Measurements from ENCODE around the gene UBQLN1.

Gene UBQLN1

DNA sequence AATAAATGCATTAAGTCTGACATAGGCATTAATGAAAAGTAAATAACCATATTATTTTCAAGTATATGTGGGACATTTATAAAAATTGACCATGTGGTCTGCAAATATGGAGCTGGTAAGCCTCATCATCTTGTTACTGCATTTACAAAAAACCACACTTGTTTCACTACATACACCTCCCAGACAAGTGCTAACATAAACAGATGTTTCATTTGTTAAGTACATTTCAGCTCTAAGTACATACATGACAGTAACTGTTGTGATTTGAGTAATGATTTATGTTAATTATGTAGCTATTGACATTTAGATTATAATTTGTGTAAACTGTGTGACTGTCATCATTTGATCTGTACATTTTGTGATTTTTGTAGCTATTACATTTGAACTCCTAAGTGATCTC, 70.9 kb downstream of the UBQLN1 start:
- no peak overlapping the region for H3K4me3 ChIP-seq (ENCODE audit: low read depth, low read length)
- TF ChIP-seq, protein P1, sequence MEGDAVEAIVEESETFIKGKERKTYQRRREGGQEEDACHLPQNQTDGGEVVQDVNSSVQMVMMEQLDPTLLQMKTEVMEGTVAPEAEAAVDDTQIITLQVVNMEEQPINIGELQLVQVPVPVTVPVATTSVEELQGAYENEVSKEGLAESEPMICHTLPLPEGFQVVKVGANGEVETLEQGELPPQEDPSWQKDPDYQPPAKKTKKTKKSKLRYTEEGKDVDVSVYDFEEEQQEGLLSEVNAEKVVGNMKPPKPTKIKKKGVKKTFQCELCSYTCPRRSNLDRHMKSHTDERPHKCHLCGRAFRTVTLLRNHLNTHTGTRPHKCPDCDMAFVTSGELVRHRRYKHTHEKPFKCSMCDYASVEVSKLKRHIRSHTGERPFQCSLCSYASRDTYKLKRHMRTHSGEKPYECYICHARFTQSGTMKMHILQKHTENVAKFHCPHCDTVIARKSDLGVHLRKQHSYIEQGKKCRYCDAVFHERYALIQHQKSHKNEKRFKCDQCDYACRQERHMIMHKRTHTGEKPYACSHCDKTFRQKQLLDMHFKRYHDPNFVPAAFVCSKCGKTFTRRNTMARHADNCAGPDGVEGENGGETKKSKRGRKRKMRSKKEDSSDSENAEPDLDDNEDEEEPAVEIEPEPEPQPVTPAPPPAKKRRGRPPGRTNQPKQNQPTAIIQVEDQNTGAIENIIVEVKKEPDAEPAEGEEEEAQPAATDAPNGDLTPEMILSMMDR (IDR thresholded peaks at IDR 0.05; ENCODE audit: borderline replicate concordance, insufficient read depth, low read depth, low read length): no peak

DNA sequence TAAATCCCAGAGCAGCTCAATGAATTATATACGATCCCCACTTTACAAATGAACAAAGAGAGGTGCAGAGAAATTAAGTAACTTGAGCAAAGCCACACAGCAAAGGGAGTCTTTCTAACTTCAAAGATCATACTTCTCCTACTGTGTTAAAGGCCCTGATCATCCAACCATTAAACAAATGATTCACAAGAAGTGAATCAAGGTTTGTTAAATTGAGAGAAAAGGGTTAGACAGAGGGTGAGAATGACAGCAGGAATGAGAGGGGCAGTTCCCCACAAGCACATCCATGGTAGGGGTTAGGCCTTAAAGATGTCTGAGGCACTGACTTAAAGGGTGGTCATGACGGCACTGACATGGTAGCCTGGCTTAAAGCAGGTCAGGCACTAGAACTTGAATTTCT, 74.1 kb downstream of the UBQLN1 start:
- TF ChIP-seq, protein P1 (IDR thresholded peaks at IDR 0.05; ENCODE audit: borderline replicate concordance, insufficient read depth, low read depth, low read length): no peak
- no peak overlapping the region for H3K4me3 ChIP-seq (ENCODE audit: low read depth, low read length)

DNA sequence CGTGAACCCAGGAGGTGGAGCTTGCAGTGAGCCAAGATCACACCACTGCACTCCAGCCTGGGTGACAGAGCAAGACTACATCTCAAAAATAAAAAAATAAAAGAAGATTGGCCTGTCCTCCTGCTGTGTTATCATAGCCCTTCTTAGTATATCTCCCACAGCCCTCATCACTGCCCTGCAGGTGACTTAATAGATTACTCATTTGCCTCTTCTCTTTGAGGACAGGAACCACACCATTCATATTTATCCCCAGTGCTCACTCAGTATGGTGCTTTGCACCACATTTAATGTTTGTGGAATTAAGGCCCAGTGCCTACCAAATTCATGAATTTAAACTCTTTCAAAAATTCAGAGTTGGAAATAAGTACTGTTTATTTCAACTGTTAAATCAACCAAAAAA, 74.5 kb downstream of the UBQLN1 start:
- TF ChIP-seq, protein P1 (IDR thresholded peaks at IDR 0.05; ENCODE audit: borderline replicate concordance, insufficient read depth, low read depth, low read length): no peak
- no peak overlapping the region for H3K4me3 ChIP-seq (ENCODE audit: low read depth, low read length)

DNA sequence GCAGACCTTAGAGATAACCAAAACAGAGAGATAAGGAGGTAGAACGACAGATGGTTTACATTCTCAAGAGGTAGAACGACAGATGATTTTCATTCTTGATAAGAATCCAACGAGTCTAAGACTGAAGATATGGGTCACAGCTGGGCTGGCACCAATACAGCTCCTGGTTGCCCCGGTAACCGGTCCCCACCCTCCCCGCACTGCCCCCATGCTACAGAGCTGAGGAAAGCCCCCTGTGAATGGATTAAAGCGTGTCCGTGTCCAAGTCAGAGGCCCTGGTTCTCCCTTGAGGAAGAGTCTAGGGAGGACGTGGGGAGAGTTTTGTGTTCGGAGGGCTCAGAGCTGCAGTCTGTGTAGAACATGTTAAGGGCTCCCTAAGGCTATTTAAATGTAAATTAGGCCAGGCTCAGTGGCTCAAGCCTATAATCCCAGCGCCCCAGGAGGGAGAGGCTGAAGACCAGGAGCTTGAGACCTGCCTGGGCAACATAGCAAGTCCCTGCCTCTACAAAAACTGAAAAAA, 76.8 kb downstream of the UBQLN1 start:
- H3K4me3 ChIP-seq (ENCODE audit: low read depth, low read length): no peak overlapping the region

DNA sequence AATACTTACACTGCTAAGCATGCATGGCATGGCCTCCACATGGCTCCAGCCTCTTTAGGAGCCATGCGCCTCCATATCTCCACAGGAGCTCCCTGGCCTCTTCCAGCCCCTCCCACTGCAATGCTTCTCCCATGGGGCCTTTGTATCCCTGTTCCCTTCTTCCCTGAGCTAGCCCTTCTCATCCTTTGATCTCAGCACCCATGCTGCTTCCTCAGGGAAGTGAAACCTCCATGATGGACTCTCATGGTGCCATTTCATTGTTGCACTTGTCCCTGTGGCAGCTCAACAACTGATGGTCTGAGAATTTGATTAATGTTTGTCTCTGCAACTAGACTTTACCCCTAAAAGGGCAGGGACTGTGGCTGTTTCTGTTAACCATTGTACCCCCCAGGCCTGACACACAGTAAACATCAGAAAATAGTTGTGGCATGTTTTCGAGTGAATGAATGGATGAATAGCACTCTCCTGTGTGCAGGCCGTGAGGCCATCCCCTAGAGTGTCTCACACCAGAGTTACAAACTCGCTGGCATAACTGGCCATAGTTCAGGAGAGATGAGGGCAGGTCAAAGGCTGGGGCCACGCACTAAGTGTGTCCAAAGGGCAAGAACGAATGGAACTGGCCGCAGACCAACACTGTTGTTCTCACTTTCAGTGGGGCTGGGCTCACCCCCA, 78.2 kb downstream of the UBQLN1 start:
- TF ChIP-seq, protein P1 (IDR thresholded peaks at IDR 0.05; ENCODE audit: borderline replicate concordance, insufficient read depth, low read depth, low read length): no peak
- H3K4me3 ChIP-seq (ENCODE audit: low read depth, low read length): no peak overlapping the region

More for the DNA sequence above, 76.8 kb downstream of the UBQLN1 start:
- TF ChIP-seq, protein P1 (IDR thresholded peaks at IDR 0.05; ENCODE audit: borderline replicate concordance, insufficient read depth, low read depth, low read length): no peak

DNA sequence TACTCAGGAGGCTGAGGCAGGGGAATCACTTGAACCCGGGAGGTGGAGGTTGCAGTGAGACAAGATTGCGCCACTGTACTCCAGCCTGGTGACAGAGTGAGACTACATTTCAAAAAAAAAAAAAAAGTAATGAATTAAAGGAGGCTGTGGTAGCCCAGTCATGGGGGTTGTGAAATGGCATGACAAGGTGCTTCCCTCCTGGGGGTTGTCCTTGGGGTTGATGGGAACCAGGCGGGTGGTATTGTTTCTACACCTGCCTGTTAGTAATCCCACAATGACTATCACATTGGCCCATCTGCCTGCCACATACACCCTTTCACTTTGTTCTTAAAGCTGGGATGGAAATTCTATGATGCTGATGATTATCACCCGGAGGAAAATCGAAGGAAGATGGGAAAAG, 79.2 kb downstream of the UBQLN1 start:
- TF ChIP-seq, protein P1 (IDR thresholded peaks at IDR 0.05; ENCODE audit: borderline replicate concordance, insufficient read depth, low read depth, low read length): no peak
- H3K4me3 ChIP-seq (ENCODE audit: low read depth, low read length): no peak overlapping the region

DNA sequence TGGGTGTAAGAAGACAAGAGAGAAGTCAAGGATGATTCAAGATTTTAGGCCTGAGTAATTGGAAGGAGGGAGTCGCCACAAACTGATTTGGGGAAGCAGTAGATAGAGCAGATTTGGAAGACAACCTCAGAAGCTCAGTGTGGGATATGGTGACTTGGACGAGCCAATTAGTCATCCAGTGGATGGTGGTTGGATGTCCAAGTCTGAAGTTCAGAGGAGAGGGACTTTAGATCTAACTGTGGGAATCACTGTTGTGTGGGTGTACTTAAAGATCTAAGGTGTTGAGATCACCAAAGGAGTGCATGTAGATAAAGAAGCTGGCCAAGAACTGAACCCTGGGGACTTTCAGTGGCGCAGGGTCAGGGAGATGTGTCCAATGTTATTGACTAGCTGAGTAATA, 82.6 kb downstream of the UBQLN1 start:
- TF ChIP-seq, protein P1 (IDR thresholded peaks at IDR 0.05; ENCODE audit: borderline replicate concordance, insufficient read depth, low read depth, low read length): no peak
- H3K4me3 ChIP-seq (ENCODE audit: low read depth, low read length): no peak overlapping the region

All from GM12875 (cell line).